Choroid plexus epithelial cell (primary cell): Measurements from ENCODE around the gene NUP188.

Experiments
- DNase-seq: peaks from one replicate; pipeline ENCODE4 v3.0.0-alpha.2; 2010; ENCODE audit warnings: low read depth
- H3K4me3 ChIP-seq: 2 replicates; pipeline ENCODE4 v1.5.1; 2011; ENCODE audit warnings: low read depth, mild to moderate bottlenecking, control low read depth, low read length, moderate library complexity
- CTCF ChIP-seq: conservative IDR thresholded peaks from 2 replicates; pipeline ENCODE4 v1.5.1; 2011; ENCODE audit warnings: low read depth, mild to moderate bottlenecking, control low read depth, inconsistent platforms, low read length, moderate library complexity

NUP188 gene

GRCh38 chr9:128901822-128902221 lies 45.7 kb upstream of the NUP188 start:
- DNase-seq = no peak
- no peak overlapping the region for H3K4me3 ChIP-seq
- no peak for TF ChIP-seq CTCF

DNA sequence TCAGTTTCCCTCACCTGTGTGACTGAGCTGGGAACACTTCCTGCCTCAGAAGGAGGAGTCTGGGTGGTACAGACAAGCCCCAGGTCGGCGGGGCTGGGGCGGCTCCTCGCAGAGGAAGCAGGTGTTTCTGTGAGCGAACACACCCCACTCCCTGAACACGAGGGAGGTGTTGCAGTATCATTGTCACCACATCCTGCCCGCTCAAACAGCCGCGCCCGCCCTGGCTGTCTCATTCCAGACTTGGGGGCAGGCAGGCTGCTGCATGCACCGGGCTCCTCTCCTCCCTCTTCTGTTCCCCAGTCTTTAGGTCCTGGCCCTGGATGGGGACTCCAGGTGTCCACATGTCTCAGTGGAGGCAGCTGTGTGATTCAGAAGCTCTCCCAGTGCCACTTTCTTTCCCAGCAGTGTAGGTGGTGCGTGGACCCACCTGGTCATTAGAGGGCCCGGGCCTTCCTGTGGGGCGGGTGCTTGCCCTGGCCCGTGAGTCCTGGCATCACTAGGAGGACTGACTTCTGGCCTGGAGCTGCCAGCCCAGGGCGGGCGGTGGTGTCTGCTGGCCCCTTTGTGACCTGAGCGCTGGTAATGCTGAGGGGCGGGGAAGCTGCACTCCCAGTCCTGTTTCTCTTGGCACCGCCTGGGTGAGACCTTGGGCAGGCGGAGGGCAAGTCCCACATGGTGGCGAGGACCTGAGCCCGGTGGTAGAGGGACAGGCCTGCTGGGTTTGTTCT lies 45.0 kb upstream of the NUP188 start:
- H3K4me3 ChIP-seq = no peak overlapping the region
- TF ChIP-seq CTCF = no peak
- no peak for DNase-seq

DNA sequence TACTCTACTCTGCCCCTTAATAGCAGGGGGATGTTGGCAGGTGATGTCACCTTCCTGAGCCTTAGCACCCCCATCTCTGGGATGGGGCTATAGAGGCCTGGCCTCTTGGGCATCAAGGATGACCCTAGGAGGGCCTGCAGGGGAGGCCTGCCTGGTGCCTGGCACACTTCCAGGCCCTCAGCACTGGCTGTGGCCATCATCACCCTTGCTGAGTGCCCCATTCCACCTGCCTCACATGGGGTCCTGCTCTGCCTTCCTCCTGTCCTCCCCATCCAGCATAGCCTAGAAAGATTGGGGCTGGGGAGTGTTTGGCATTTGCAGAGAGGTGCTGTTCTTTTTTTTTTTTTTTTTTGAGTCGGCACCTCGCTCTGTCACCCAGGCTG lies 44.4 kb upstream of the NUP188 start:
- DNase-seq = no peak
- H3K4me3 ChIP-seq = no peak overlapping the region
- no peak for TF ChIP-seq CTCF

DNA sequence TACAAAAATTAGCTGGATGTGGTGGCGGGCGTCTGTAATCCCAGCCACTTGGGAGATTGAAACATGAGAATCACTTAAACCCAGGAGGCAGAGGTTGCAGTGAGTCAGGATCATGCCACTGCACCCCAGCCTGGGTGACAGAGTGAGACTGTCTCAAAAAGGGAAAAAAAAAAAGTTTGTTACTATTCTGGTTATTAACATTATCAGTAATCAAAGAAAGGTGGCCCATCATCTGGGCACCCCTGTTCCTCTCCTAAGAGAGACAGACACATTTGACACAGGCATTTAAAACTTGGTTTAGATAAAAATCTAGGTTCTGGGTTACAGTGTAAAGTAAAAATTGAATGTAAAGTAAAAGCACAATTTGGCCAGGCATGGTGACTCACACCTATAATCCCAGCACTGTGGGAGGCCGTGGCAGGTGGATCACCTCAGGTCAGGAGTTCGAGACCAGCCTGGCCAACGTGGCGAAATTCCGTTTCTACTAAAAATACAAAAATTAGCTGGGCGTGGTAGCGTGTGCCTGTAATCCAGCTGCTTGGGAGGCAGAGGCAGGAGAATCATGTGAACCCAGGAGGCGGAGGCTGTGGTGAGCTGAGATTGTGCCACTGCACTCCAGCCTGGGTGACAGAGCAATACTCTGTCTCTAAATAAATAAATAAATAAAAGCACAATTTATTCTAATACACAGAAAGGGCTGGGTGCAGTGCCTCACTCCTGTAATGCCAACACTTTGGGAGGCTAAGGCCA lies 43.5 kb upstream of the NUP188 start:
- no peak overlapping the region for H3K4me3 ChIP-seq
- no peak for DNase-seq
- TF ChIP-seq CTCF = no peak

- no peak overlapping the region for H3K4me3 ChIP-seq
- no peak for TF ChIP-seq CTCF
- no peak for DNase-seq
These were observed 41.5 kb upstream of the NUP188 start for GRCh38 chr9:128905964-128906363.

- H3K4me3 ChIP-seq = no peak overlapping the region
- DNase-seq = no peak
- no peak for TF ChIP-seq CTCF
These were observed 40.8 kb upstream of the NUP188 start for GRCh38 chr9:128906741-128907140.

- TF ChIP-seq CTCF = no peak
- no peak overlapping the region for H3K4me3 ChIP-seq
- no peak for DNase-seq
These were observed 39.1 kb upstream of the NUP188 start for GRCh38 chr9:128908372-128908771.
